Right kidney (tissue), 1 donor: ENCODE data around the gene FAM120B.

Source experiments
- DNase-seq: peaks from one replicate; pipeline ENCODE4 v3.0.0-alpha.2; 2016

FAM120B gene

GRCh38 chr6:170286246-170286933, 20.2 kb upstream of the FAM120B start:
- peak; percentile 47 for DNase-seq

GRCh38 chr6:170286934-170287265, 19.7 kb upstream of the FAM120B start:
- DNase-seq: no peak

- no peak for DNase-seq
These were observed 19.1 kb upstream of the FAM120B start for GRCh38 chr6:170287371-170287876.

GRCh38 chr6:170288091-170288631, 18.4 kb upstream of the FAM120B start:
- no peak for DNase-seq

GRCh38 chr6:170288852-170289179, 17.7 kb upstream of the FAM120B start:
- no peak for DNase-seq

- peak; percentile 75 for DNase-seq
These were observed 17.2 kb upstream of the FAM120B start for GRCh38 chr6:170289180-170289931.

- DNase-seq: no peak
These were observed 16.6 kb upstream of the FAM120B start for GRCh38 chr6:170289951-170290295.

- peak; percentile 85 for DNase-seq
These were observed 16.0 kb upstream of the FAM120B start, which contains the start of gene DLL1 for GRCh38 chr6:170290296-170291128. TSS of gene DLL1 (minus strand) at chr6:170291078. CDS start at chr6:170290139, 939 bp downstream.

- DNase-seq: peak; percentile 76
These were observed 15.1 kb upstream of the FAM120B start for GRCh38 chr6:170291271-170292110.

- DNase-seq: no peak
These were observed 14.5 kb upstream of the FAM120B start for GRCh38 chr6:170292111-170292406.

- peak; percentile 52 for DNase-seq
These were observed 14.0 kb upstream of the FAM120B start for GRCh38 chr6:170292407-170293158.

GRCh38 chr6:170293341-170294231, 13.0 kb upstream of the FAM120B start:
- no peak for DNase-seq

- DNase-seq: no peak
These were observed 12.2 kb upstream of the FAM120B start for GRCh38 chr6:170294298-170294730.

- DNase-seq: no peak
These were observed 11.6 kb upstream of the FAM120B start for GRCh38 chr6:170294813-170295509.

GRCh38 chr6:170295510-170296422, 10.8 kb upstream of the FAM120B start:
- DNase-seq: peak; percentile 92

- no peak for DNase-seq
These were observed 10.2 kb upstream of the FAM120B start for GRCh38 chr6:170296423-170296745.

- DNase-seq: peak; percentile 72
These were observed 9.6 kb upstream of the FAM120B start for GRCh38 chr6:170296746-170297575.
